ENCODE data around the gene TTC9C.

- TF ChIP-seq CTCF (IDR thresholded peaks at IDR 0.05; ENCODE audit: control extremely low read depth in 1 of 3, insufficient read depth in 1 of 3, low read depth in 1 of 3, low read length in 3 of 3) = no peak
- no peak for TF ChIP-seq MAFK (IDR thresholded peaks at IDR 0.05; ENCODE audit: low read depth, low read length)
- no peak for TF ChIP-seq POLR2A (IDR thresholded peaks at IDR 0.05; ENCODE audit: control extremely low read depth in 1 of 2, low read depth in 2 of 2, low read length in 2 of 2)
- no peak for TF ChIP-seq USF2 (IDR thresholded peaks at IDR 0.05; ENCODE audit: low read length)
- no peak for TF ChIP-seq RAD21 (IDR thresholded peaks at IDR 0.05 in 1 of 2, conservative IDR thresholded peaks at IDR 0.05 in 1 of 2; ENCODE audit: low read depth in 2 of 2, low read length in 2 of 2)
- TF ChIP-seq YY1 (IDR thresholded peaks at IDR 0.05; ENCODE audit: low read depth, low read length) = no peak
- no peak for TF ChIP-seq MAX (IDR thresholded peaks at IDR 0.05)
- TF ChIP-seq POLR2AphosphoS5 (IDR thresholded peaks at IDR 0.05; ENCODE audit: low read depth, low read length) = no peak
- no peak for TF ChIP-seq EZH2 (IDR thresholded peaks at IDR 0.05; ENCODE audit: low read depth, low read length, severe bottlenecking)
- no peak for TF ChIP-seq ATF2 (IDR thresholded peaks at IDR 0.05; ENCODE audit: low read length)
- TF ChIP-seq NRF1 (IDR thresholded peaks at IDR 0.05; ENCODE audit: low read depth, low read length) = no peak
Measured at GRCh38 chr11:62712276-62712812, 15.9 kb upstream of the TTC9C start.

Data from H1 (cell line).